Adrenal gland (tissue), 12 donors: Measurements from ENCODE around the gene SERPINB6. TPM values are rescaled to one million over a fixed set of nuclear protein-coding genes. Genes with fewer than 3 reads are reported as not detected.
A peak's percentile ranks its signal among the peaks of the same experiment; 100 is the strongest.

Source experiments
- DNase-seq, 7 donors: peaks; one replicate each; pipeline ENCODE4 v3.0.0-alpha.2; 2019 to 2020
- H3K27ac ChIP-seq, 5 donors: fragments of 200-600 bp; sonication (generic) in 4 of 5; 1 replicate in 3 of 5; 2 replicates in 2 of 5; pipeline versions ENCODE4 v1.5.1 to v1.8.0; 2016 to 2020; ENCODE audit warnings: mild to moderate bottlenecking in 1 of 5
- H3K27me3 ChIP-seq: fragments of 200-600 bp; 2 replicates; pipeline ENCODE4 v1.8.0; 2021
- H3K36me3 ChIP-seq, 2 donors: fragments of 200-600 bp; replicated peaks in 1 of 2; 1 replicate in 1 of 2; 2 replicates in 1 of 2; pipeline versions ENCODE4 v1.5.1 to v1.8.0; 2018 to 2022
- H3K4me1 ChIP-seq, 2 donors: fragments of 200-600 bp; replicated peaks in 1 of 2; 1 replicate in 1 of 2; 2 replicates in 1 of 2; pipeline versions ENCODE4 v1.5.1 to v1.8.0; 2018 to 2021
- H3K4me3 ChIP-seq, 4 donors: fragments of 200-600 bp; sonication (generic) in 3 of 4; one replicate each; pipeline ENCODE4 v1.5.1; 2016 to 2018
- H3K9me3 ChIP-seq, 3 donors: fragments of 200-600 bp; sonication (generic) in 1 of 3; replicated peaks in 1 of 3; 1 replicate in 2 of 3; 2 replicates in 1 of 3; pipeline versions ENCODE4 v1.5.1 to v1.8.0; 2016 to 2021
- CTCF ChIP-seq, 6 experiments: fragments of 450-650 bp in 4 of 6; fragments of 200-600 bp in 2 of 6; sonication (generic) in 1 of 6; IDR thresholded peaks; 1 replicate in 5 of 6; 2 replicates in 1 of 6; pipeline versions ENCODE4 v1.5.1 to v1.8.0; 2016 to 2021; ENCODE audit warnings: antibody characterized with exemption in 6 of 6, mild to moderate bottlenecking in 2 of 6, moderate library complexity in 1 of 6
- POLR2A ChIP-seq, 2 donors: fragments of 450-650 bp; IDR thresholded peaks; one replicate each; pipeline ENCODE4 v1.6.1; 2017; ENCODE audit warnings: antibody characterized with exemption in 2 of 2, mild to moderate bottlenecking in 2 of 2, moderate library complexity in 1 of 2
- WGBS, 4 donors: extraction: QIAGEN DNeasy Blood & Tissue Kit in 2 of 4; methylation state at CpG; one replicate each; pipeline versions ENCODE4 v1.1.5 to v1.1.7; 2013 to 2017; 5-methylcytosine and 5-hydroxymethylcytosine counted together
- intact Hi-C, 2 donors: fragments of 100-400 bp; cut with DNase I; formaldehyde crosslinking; loops; one replicate each; pipeline versions ENCODE4 v1.14.1 to v1.15.0; 2022 to 2023
- polyA plus RNA-seq, 3 donors: library from polyadenylated mRNA; stranded (reverse); fragments of 200-250 nt in 2 of 3; fragments of 350-450 nt in 1 of 3; fragmentation: Illumina TruSeq in 1 of 3; extraction: RNeasy Lipid Tissue Mini Kit (QIAGEN cat#74804) in 1 of 3; gene quantifications; one replicate each; pipeline ENCODE4 v1.2.3, GENCODE V29; 2013 to 2014
- total RNA-seq, 9 donors: library from RNA; depleted of rRNA in 4 of 9; stranded (reverse); fragments of >200 nt in 4 of 9; fragments of 120-200 nt in 1 of 9; fragmentation: NEBNext Ultra II Directional in 1 of 9; extraction: Animal tissue kit (Norgen Biotek cat#: 25700) in 1 of 9; gene quantifications; one replicate each; pipeline versions ENCODE4 v1.1.0 to v1.2.4, GENCODE V29; 2013 to 2023
- donor health status: healthy with polysubstance abuse.
- donor health status: Bipolar disorder and iron deficiency.
- donor health status: DM: yes; HTN: yes; CAD: no.
- donor health status: DM: no; HTN: no; CAD: no.
- donor health status: DM: no; HTN: no; CAD: no.
- donor health status: DM: yes; HTN: yes; CAD: no.

Gene SERPINB6
- total and polyA plus RNA-seq, 12 donors, result 132 to 332 (median 209) TPM

- H3K27me3 ChIP-seq, result no peaks in the 10 kb centered on the region
- no peak overlapping the region for H3K4me3 ChIP-seq
- TF ChIP-seq CTCF (IDR thresholded peaks at IDR 0.05) (no peak), POLR2A (IDR thresholded peaks at IDR 0.05) (no peak)
These were observed 71.8 kb downstream of the SERPINB6 start for GRCh38 chr6:2899596-2899995.

More at GRCh38 chr6:2899596-2899995, 71.8 kb downstream of the SERPINB6 start:
- H3K36me3 ChIP-seq, result peaks cover 0 to 34% of the 10 kb centered on the region in 2 donors
- 89 to 94% (median 92%) methylated on average over 6 of the region's 6 CpGs for WGBS, 4 donors
- no peak for DNase-seq
- peak overlapping the region in 1 of 5 donors; percentile 30 for H3K27ac ChIP-seq
- H3K4me1 ChIP-seq, result peaks cover 14 to 40% of the 10 kb centered on the region in 2 donors
- intact Hi-C loops, result no loop called here
- H3K9me3 ChIP-seq, result no peaks in the 10 kb centered on the region

Other genes with a start within 250 kb of the SERPINB6 start
- gene MYLK4, start 220.6 kb downstream of the SERPINB6 start, total RNA-seq, result under 1 TPM; 0.35 to 0.90 (median 0.69) TPM
- under 1 TPM; 0.46 to 0.84 (median 0.48) TPM for gene MYLK4, start 220.6 kb downstream of the SERPINB6 start, polyA plus RNA-seq
- gene WRNIP1, start 206.2 kb downstream of the SERPINB6 start, total RNA-seq, result 10 to 100 TPM; 27.7 to 82.2 (median 46.6) TPM
- 10 to 100 TPM; 37.9 to 63.0 (median 61.0) TPM for gene WRNIP1, start 206.2 kb downstream of the SERPINB6 start, polyA plus RNA-seq
- gene SERPINB1, start 129.7 kb downstream of the SERPINB6 start, total RNA-seq, result 100 to 1,000 TPM in 2 of 9 donors, 10 to 100 TPM in 7; 41.6 to 159 (median 62.7) TPM
- gene SERPINB1, start 129.7 kb downstream of the SERPINB6 start, polyA plus RNA-seq, result 100 to 1,000 TPM in 1 of 3 donors, 10 to 100 TPM in 2; 33.4 to 128 (median 56.2) TPM
- 10 to 100 TPM in 6 of 9 donors, 1 to 10 TPM in 3; 7.1 to 26.9 (median 18.3) TPM for gene SERPINB9, start 68.3 kb downstream of the SERPINB6 start, total RNA-seq
- gene SERPINB9, start 68.3 kb downstream of the SERPINB6 start, polyA plus RNA-seq, result 10 to 100 TPM in 1 of 3 donors, 1 to 10 TPM in 2; 6.5 to 12.3 (median 7.4) TPM
- 100 to 1,000 TPM; 133 to 200 (median 157) TPM for gene NQO2, start 28.3 kb upstream of the SERPINB6 start, total RNA-seq
- gene NQO2, start 28.3 kb upstream of the SERPINB6 start, polyA plus RNA-seq, result 100 to 1,000 TPM; 100 to 177 (median 158) TPM
- 10 to 100 TPM; 15.7 to 21.7 (median 20.2) TPM for gene RIPK1, start 96.9 kb upstream of the SERPINB6 start, total RNA-seq
- 10 to 100 TPM; 18.9 to 20.9 (median 20.9) TPM for gene RIPK1, start 96.9 kb upstream of the SERPINB6 start, polyA plus RNA-seq
- 10 to 100 TPM; 17.2 to 58.1 (median 23.4) TPM for gene BPHL, start 147.1 kb upstream of the SERPINB6 start, total RNA-seq
- gene BPHL, start 147.1 kb upstream of the SERPINB6 start, polyA plus RNA-seq, result 10 to 100 TPM; 22.4 to 32.4 (median 27.2) TPM
- 10 to 100 TPM in 7 of 9 donors, 1 to 10 TPM in 2; 6.4 to 59.9 (median 21.9) TPM for gene TUBB2A, start 186.0 kb upstream of the SERPINB6 start, total RNA-seq
- gene TUBB2A, start 186.0 kb upstream of the SERPINB6 start, polyA plus RNA-seq, result 10 to 100 TPM; 10.7 to 18.4 (median 13.6) TPM